Adrenal gland (tissue), 5 donors: ENCODE data around the gene ZSCAN5B.

ENCODE experiments used
- POLR2A ChIP-seq, 2 donors: fragments of 450-650 bp; IDR thresholded peaks; one replicate each; pipeline ENCODE4 v1.6.1; 2017; ENCODE audit warnings: antibody characterized with exemption in 2 of 2, mild to moderate bottlenecking in 2 of 2, moderate library complexity in 1 of 2
- TF ChIP-seq, protein P1 (sequence below), 6 experiments: fragments of 450-650 bp in 4 of 6; fragments of 200-600 bp in 2 of 6; sonication (generic) in 1 of 6; IDR thresholded peaks; 1 replicate in 5 of 6; 2 replicates in 1 of 6; pipeline versions ENCODE4 v1.5.1 to v1.8.0; 2016 to 2021; ENCODE audit warnings: antibody characterized with exemption in 6 of 6, mild to moderate bottlenecking in 2 of 6, moderate library complexity in 1 of 6
- donor health status: DM: no; HTN: no; CAD: no.

DNA sequence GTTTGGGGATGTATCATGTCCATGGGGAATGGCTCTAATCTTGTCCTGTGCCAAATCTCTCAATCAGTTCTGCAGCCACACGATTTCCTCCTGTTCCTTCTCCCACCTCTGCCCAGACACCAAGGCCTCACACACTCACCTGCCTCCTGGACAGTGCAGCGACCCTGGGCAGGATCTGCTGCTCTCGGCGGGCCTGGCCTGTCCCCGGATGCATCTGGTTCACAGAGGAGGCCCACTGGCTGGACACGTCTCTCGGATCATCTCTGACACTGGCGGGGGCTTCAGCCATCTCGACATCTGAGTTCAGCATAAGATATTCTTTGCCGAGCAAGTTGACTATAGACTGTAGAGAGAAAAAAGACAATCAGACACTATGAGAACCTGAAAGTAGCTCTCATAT, 5.9 kb downstream of the ZSCAN5B start:
- TF ChIP-seq, protein P1, sequence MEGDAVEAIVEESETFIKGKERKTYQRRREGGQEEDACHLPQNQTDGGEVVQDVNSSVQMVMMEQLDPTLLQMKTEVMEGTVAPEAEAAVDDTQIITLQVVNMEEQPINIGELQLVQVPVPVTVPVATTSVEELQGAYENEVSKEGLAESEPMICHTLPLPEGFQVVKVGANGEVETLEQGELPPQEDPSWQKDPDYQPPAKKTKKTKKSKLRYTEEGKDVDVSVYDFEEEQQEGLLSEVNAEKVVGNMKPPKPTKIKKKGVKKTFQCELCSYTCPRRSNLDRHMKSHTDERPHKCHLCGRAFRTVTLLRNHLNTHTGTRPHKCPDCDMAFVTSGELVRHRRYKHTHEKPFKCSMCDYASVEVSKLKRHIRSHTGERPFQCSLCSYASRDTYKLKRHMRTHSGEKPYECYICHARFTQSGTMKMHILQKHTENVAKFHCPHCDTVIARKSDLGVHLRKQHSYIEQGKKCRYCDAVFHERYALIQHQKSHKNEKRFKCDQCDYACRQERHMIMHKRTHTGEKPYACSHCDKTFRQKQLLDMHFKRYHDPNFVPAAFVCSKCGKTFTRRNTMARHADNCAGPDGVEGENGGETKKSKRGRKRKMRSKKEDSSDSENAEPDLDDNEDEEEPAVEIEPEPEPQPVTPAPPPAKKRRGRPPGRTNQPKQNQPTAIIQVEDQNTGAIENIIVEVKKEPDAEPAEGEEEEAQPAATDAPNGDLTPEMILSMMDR (IDR thresholded peaks at IDR 0.05): no peak
- TF ChIP-seq POLR2A (IDR thresholded peaks at IDR 0.05): no peak
